NCI-H524 (cell line): ENCODE results near the gene NUDT8.
A peak's percentile ranks its signal among the peaks of the same experiment; 100 is the strongest.
"Not testable (repeated sequence)": the region's sequence is repeated elsewhere in the genome, so short reads cannot be mapped to it uniquely, and the experiment has no call there.

Experiments used
- DNase-seq, 2 experiments: peaks; one replicate each; lab custom pipeline; 2025; lab: John Stamatoyannopoulos, UW

The NUDT8 gene

DNA sequence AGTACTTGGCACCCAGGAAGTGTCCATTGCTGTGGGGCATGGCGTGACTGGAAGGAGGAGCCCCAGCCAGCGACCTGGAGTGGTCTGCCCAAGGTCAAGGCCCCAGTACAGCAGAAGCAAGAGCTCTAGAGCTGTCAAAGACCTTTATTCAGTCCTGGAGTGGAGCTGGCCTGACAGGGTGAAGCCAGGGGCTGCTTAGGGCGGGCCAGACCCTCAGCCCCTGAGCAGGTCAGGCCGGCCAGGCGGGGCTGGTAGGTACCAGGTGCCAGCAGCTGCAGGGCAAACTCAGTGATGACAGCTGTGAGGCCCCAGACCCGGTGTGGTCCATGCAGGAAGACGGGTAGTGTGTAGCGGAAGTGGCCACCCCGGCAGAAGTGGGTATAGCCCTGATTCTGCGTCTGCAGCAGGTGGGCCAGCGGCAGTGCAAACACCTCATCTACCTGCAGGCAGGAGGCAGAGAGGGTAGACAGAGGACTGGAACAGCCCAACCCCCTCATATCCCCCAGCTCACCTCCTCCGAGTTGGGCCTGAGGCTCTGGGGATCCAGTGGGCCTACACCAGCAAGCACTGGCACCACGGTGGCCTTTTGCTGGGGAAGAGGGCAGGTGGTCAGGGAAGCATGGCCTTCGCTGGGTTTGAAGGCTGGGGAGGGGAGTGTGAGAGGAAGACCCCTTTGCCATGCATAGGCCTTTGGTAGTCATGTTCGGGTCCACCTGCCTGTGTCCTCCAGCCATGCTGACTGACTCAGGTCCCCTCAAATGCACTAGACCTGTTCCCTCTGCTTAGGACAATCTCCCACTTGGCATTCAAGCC lies 1.7 kb downstream of the NUDT8 start:
- no peak for DNase-seq

DNA sequence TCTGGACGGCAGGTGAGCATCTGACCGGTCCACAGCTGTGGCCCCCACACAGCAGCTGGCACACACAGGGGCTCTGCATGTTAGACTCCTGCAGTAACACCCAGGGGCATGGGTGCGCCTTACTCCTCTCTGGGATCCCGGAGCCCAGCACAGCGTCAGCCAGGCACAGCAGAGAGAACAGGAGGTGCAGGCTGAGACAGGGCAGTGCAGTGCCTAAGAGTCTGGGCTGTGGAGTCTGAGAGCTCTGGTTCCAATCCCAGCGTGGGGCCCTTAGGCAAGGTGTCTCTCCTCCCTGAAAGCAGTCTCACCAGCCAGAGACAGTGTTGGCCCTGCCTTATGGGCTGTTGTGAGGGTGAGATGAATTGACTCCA lies 2.3 kb downstream of the NUDT8 start:
- DNase-seq = no peak

DNA sequence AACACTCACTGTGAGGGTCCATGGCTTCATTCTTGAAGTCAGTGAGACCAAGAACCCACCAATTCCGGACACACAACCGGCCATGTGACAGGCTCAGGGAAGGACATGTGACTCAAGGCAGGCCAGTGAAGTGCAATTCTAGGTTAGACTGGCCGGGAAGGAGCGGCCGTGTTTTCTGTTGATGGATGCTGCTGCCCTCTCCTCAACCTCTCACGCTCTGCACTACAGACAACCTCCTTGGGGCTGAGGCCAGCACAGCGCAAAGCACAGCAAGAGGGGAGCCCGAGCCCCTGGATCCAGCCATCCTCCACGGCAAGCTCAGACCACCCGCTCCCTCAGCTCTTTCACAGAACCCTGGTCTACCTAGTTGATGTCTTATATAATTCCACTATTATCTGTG lies 2.8 kb downstream of the NUDT8 start:
- no peak for DNase-seq

DNA sequence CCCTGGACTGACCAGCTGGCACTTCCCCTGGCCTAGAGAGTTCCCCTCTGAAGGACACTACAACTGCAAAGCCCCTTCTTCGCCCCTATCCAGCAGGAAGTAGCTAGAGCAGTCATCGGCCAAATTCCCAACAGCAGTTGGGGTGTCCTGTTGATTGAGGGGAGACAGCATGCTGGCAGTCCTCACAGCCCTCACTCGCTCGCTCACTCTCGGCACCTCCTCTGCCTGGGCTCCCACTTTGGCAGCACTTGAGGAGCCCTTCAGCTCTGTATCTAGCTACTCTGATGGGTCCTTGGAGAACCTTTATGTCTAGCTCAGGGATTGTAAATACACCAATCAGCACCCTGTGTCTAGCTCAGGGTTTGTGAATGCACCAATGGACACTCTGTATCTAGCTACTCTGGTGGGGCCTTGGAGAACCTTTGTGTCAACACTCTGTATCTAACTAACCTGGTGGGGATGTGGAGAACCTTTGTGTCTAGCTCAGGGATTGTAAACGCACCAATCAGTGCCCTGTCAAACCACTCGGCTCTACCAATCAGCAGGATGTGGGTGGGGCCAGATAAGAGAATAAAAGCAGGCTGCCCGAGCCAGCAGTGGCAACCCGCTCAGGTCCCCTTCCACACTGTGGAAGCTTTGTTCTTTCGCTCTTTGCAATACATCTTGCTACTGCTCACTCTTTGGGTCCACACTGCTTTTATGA lies 3.5 kb downstream of the NUDT8 start:
- DNase-seq = not testable (repeated sequence)

DNA sequence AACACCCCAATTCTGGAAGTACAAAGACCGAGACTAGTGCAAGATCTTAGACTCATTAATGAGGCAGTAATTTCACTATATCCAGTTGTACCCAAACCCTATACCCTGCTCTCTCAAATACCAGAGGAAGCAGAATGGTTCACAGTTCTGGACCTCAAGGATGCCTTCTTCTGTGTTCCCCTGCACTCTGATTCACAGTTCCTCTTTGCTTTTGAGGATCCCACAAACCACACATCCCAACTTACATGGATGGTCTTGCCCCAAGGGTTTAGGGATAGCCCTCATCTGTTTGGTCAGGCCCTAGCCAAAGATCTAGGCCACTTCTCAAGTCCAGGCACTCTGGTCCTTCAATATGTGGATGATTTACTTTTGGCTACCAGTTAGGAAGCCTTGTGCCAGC lies 5.9 kb downstream of the NUDT8 start:
- DNase-seq = not testable (repeated sequence)

DNA sequence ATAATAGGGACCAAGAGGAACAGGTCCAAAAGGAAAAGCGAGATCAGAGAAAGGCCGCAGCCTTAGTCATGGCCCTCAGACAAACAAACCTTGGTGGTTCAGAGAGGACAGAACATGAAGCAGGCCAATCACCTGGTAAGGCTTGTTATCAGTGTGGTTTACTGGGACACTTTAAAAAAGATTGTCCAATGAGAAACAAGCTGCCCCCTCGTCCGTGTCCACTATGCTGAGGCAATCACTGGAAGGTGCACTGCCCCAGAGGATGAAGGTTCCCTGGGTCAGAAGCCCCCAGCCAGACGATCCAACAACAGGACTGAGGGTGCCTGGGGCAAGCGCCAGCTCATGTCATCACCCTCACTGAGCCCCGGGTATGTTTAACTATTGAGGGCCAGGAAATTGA lies 6.8 kb downstream of the NUDT8 start:
- not testable (repeated sequence) for DNase-seq

DNA sequence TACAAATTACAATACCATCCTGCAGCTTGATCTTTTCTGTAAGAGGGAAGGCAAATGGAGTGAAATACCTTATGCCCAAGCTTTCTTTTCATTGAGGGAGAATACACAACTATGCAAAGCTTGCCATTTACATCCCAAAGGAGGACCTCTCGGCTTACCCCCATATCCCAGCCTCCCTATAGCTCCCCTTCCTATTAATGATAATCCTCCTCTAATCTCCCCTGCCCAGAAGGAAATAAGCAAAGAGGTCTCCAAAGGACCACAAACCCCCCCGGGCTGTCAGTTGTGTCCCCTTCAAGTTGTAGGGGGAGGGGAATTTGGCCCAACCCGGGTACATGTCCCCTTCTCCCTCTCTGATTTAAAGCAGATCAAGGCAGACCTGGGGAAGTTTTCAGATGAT lies 7.8 kb downstream of the NUDT8 start:
- DNase-seq = not testable (repeated sequence)

DNA sequence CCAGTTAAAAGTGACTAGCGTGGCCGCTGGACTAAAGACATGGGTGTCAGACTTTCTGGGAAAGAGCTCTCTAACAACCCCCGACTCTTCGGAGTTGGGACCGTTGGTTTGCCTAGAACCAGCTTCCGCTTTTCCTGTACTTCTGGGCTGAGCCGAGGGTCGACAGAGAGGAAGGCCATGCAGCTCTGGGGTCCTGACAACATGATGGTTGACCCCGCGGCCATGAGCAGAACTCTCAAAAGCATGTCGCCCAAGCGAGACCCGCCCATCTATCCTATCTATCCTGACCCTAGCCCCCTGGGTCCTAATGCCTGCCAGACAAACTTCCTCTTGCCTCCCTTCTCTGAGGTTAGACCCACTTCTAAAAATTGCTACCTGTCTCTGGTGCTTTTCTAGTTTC lies 9.1 kb downstream of the NUDT8 start:
- not testable (repeated sequence) for DNase-seq

DNA sequence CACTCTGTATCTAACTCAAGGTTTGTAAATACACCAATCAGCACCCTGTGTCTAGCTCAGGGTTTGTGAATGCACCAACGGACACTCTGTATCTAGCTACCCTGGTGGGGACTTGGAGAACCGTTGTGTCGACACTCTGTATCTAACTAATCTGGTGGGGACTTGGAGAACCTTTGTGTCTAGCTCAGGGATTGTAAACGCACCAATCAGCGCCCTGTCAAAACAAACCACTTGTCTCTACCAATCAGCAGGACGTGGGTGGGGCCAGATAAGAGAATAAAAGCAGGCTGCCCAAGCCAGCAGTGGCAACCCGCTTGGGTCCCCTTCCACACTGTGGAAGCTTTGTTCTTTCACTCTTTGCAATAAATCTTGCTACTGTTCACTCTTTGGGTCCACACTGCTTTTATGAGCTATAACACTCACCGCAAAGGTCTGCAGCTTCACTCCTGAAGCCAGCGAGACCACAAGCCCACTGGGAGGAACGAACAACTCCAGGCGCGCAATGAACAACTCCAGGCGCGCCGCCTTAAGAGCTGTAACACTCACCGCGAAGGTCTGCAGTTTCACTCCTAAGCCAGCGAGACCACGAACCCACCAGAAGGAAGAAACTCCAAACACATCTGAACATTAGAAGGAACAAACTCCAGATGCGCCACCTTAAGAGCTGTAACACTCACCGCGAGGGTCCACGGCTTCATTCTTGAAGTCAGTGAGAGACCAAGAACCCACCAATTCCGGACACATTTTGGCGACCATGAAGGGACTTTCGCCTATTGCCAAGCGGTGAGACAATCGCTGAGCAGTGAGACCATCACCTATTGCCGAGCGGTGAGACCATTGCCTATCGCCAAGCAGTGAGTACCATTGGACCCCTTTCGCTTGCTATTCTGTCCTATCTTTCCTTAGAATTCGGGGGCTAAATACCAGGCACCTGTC lies 9.8 kb downstream of the NUDT8 start:
- not testable (repeated sequence) for DNase-seq

DNA sequence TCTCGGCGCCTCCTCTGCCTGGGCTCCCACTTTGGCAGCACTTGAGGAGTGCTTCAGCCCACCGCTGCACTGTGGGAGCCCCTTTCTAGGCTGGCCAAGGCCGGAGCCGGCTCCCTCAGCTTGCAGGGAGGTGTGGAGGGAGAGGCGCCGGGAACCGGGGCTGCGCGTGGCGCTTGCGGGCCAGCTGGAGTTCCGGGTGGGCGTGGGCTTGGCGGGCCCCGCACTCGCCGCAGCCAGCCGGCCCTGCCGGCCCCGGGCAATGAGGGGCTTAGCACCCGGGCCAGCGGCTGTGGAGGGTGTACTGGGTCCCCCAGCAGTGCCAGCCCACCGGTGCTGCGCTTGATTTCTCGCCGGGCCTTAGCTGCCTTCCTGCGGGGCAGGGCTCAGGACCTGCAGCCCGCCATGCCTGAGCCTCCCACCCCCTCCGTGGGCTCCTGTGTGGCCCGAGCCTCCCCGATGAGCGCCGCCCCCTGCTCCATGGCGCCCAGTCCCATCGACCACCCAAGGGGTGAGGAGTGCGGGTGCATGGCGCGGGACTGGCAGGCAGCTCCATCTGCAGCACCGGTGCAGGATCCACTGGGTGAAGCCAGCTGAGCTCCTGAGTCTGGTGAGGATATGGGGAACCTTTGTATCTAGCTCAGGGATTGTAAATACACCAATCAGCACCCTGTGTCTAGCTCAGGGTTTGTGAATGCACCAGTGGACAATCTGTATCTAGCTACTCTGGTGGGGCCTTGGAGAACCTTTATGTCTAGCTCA lies 10.7 kb downstream of the NUDT8 start:
- DNase-seq = not testable (repeated sequence)

DNA sequence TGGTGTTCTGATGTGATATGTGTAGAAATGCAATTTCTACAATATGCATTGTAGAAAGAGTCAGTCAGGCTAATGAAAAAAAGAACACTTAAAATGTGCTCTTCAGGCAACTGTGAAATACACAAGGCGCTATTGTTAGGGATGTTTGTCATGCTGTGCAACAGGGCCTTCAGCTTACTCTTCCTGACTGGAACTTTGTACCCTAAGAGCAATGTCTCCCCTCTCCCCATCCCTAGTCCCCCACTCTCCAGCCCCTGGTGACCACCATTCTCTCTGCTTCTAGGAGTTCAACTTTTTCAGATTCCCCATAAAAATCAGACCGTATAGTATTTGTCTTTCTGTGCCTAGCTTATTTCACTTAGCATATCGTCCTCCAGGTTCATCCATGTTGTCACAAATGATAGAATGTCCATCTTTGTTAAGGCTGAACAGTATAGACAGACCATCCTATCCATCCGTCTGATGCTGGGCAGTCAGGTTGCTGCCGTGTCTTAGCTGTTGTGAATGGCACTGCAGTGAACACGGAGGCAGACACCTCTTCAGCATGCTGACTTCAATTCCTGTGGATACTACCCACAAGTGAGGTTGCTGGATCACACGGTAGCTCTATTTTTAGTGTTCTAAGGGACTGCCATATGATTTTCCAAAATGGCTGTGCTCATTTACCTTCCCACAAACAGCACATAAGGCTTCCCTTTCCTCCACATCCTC lies 12.3 kb downstream of the NUDT8 start:
- no peak for DNase-seq

DNA sequence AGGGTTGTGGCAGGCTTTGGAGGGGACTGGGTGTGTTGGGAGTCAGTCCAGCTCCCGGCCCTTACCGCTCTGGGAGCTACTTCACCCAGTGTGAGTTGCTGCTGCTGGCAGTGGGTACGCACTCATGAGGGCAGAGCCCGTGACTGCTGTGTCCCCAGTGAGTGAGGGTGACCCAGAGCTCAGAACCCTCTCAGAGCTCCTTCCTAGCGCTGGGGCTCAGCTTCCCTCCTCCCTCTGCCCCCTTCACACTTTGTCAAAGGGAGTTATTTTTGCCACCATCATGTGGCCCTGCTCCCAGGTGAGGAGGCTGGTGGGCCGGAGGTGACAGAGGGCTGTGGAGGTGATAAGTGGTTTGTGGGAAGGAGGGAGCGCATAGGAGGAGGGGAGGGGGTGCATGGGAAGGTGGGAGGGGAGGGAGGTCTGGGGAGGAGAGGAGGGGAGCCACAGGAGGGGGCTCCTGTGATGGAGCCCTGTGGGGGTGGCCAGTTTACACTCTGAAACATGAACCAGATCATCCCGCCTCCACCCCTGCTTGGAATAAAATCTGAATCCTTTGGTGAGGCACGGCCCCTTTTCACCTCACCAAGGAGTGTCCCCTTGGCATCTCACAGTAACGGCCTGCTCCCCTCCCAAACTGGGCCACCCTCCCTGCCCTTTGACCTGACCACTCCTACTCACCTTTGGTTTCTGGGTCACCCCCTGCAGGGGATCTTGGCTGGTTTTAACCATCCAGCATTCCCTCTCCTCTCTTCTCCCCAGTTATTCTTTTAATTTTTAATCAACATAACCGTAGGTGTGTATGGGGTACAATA lies 13.1 kb downstream of the NUDT8 start:
- no peak for DNase-seq

DNA sequence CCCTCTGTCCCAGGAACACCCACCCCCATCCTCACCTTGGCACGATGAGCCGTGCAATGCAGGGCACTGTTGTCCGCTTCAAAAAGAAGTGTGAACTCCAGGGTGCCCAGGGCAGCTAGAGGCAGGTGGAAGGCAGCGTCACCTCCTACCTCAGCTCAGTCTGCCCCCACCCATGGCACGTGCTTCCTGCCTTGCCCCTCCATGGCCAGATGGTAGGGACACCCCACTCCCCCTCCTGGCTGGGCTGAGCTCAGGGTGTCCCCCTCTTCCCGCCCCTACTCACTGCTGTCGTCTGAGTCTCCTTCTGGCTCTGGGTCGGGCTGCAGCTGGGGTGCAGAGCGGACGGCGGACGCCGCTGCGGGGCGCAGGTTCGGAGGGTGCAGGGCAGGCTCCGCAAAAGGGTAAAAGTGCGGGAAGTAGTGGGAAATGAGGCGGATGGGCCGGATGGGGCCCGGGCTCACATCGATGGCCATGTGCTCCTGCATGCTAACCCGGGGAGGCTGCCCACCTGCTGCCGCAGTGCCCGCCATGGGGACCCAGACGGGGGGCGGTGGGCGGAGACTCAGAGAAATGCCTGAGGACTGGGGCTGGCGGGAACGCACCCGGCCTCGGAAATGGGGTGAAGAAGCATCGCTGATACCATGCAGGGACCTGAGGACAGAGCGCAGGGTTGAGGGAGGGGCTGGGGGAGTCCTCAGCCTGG lies 13.9 kb downstream of the NUDT8 start:
- no peak for DNase-seq

DNA sequence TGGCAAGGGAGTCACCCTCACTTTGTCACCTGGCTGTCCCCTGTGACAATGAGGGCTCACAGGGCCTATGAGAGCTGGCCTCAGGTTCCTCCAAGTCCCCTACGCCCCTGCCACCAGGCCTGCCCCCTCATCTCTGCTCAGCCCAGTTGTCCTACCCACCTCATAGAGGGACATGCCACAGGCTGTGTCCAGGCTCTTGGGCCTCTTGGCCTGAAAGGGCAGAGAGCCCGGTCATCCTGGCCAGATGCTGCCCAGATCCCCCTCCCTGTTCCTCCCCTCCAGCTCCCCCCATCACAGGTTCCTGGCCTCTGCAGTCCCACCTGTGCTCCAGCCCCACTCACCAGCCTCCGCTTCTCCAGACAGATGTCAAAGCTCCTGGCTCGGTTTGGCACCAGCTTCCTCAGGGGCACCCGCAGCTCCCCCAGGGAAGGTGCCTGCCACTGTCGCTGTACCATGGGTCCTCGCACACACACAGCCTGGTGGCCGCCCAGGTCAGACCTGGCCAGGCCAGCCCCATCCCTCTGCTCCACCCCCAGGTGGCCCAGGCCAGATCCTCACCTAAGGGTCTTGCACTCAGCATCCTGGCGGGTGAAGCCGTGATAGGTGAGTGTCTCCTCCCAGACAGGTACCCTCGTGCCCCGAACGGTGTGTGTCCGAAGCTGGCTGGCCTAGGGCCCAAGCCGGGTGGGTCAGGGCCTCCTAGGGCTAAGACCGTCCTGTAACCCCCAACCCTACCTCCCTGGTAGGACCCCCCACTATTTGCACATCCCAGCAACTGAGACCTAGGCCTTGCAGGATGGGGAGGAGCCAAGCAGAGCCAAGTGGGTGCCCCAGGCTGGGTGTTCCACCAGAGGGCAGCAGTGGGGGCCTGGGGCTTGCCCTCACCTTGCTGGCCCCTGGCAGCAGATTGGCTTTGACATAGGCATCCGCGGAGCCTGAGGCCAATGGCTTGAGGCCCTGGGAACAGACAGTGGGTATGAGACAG lies 14.7 kb downstream of the NUDT8 start:
- DNase-seq = peak; percentile 26 to 41

DNA sequence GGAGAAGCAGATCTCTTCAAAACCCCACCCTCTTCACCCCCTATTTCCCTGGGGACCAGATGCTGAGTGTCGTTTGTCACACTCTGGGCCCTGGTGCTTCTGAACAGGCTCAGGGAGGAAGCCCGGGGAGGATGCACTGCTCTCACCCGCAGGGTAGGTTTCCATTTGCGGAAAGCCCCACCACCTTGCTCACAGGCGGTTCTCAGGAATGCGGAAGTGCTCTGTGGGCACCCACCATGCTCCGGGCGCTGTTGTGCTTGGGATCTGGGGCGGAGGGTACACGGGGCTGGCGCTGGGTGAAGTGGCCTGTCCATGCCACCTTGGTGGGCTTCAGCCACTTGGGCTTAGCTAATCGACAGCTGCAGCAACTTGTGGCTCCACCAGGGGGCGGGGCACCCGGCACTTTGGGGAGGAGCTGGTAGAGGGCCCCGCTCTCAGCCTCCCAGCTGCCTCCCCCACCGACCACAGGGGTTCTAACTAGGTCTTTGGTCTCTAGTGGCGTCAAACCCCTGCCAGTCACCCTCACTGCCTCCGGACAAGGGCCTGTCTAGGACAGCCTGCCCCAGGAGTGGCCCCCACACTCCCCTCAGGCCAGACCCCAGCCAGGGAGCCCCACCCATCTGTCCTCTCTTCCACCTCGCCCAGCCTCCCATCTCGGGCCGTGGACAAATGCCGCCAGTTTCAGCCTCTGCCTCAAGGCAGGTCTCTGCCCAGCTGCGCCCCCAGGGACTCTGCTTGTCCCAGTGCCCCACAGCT lies 15.6 kb downstream of the NUDT8 start:
- DNase-seq = peak in 1 of 2 experiments; percentile 47

DNA sequence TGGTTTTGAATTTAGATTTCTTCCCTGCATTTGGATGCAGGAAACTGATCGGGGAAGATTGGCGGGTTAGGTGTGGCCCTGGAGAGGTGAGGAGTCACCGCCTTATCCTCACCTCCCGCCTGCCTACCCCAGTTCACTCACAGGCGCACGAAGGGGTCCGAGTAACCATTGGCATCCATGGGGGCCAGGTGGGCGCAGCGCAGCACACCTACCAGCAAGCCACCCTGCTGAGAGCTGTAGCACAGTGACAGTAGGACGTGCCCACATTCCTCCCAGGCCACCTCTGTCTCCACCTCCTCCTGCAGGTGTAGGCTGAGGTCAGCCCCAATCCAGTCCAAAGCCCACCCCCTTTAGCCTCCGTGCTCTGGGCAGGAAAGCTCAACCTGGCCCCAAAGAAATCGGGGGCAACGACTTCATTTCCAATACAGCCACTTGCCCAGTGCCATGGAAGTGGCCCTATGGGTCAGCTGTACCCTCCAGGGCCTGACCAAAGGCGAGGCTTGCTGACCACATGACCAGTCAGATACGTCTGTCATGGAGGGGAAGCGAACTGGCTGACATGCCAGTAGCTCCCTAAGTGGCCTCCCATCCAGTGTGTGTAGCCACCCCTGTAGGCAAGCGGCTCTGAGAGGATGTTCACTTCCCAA lies 16.3 kb downstream of the NUDT8 start:
- DNase-seq = no peak

DNA sequence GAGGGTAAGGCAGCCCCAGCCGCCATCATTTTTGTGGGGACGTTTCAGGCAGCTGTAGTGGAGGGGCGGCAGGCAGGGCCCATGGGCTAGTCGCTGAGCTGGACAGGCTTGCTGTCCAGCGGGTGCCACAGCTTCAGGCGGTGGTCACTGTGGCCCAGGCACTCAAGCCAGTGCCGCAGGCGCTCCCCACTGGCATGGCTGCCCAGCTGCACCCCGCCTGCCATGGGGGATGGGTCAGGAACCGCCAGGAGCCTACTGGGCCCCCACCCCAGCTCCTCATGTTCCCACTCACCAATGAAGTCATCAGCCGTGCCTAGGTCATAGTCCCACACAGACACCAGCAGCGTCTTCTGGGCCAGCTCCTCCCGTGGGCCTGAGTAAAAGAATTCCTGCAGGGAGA lies 17.0 kb downstream of the NUDT8 start:
- DNase-seq = no peak
